Stimulated activated effector memory CD8-positive, alpha-beta T cell treated with anti-CD3 and anti-CD28 coated beads, Interleukin-12 subunit alpha, Interleukin-12 subunit beta, amount 100 ng/mL, for 72 hours (primary cell): ENCODE measurements around the gene SLC11A1.

ENCODE experiments used
- ATAC-seq: fragments of 150-1000 bp; cut with Tn5 transposase; 2 replicates; pipeline ENCODE4 v1.10.0; 2021
- DNase-seq, 2 donors: peaks; one replicate each; pipeline ENCODE4 v3.0.0; 2021 to 2022; ENCODE audit warnings: low spot score in 2 of 2
- H3K27ac Mint-ChIP-seq: one replicate; pipeline ENCODE4 v1.8.0; 2022; ENCODE audit warnings: mild to moderate bottlenecking, mixed read lengths
- H3K36me3 Mint-ChIP-seq: one replicate; pipeline ENCODE4 v1.8.0; 2022; ENCODE audit warnings: mild to moderate bottlenecking, mixed read lengths
- H3K4me1 Mint-ChIP-seq: one replicate; pipeline ENCODE4 v1.8.0; 2022; ENCODE audit warnings: mixed read lengths
- H3K4me3 Mint-ChIP-seq: one replicate; pipeline ENCODE4 v1.8.0; 2022; ENCODE audit warnings: mild to moderate bottlenecking, mixed read lengths
- H3K9me3 Mint-ChIP-seq: one replicate; pipeline ENCODE4 v1.8.0; 2022; ENCODE audit warnings: mixed read lengths

Gene SLC11A1

DNA sequence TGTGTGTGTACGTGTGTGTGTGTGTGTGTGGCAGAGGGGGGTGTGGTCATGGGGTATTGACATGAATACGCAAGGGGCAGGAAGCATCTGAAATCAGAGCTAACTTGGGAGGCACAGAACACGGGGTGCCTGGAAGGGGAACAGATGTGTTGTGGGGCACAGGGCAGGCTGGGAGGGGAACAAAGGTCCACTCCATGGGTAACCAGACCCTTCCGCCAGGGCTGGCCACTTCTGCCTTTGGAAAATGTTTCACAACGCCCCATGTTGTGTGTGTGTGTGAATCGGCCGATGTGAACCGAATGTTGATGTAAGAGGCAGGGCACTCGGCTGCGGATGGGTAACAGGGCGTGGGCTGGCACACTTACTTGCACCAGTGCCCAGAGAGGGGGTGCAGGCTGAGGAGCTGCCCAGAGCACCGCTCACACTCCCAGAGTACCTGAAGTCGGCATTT lies at the start of gene SLC11A1:
SLC11A1 (plus strand) TSS at position 358 of the 451 bp plus-strand sequence. CDS start 96 bp downstream, outside the sequence.
- Mint-ChIP-seq H3K4me1 (peaks cover 7% of the 10 kb centered on the region), H3K36me3 (no peaks in the 10 kb centered on the region), H3K9me3 (no peaks in the 10 kb centered on the region), H3K27ac (no peak within 1 kb of the TSS), H3K4me3 (no peak within 1 kb of the TSS)
- no peak for DNase-seq
- ATAC-seq = peak; percentile 15

- Mint-ChIP-seq H3K4me1 (peaks cover 14% of the 10 kb centered on the region), H3K36me3 (no peaks in the 10 kb centered on the region), H3K4me3 (peak overlapping the region; percentile 39), H3K9me3 (no peaks in the 10 kb centered on the region), H3K27ac (peak overlapping the region; percentile 82)
- ATAC-seq (no peak), DNase-seq (no peak)
Measured at GRCh38 chr2:218332288-218332687, 49.8 kb upstream of the SLC11A1 start.

DNA sequence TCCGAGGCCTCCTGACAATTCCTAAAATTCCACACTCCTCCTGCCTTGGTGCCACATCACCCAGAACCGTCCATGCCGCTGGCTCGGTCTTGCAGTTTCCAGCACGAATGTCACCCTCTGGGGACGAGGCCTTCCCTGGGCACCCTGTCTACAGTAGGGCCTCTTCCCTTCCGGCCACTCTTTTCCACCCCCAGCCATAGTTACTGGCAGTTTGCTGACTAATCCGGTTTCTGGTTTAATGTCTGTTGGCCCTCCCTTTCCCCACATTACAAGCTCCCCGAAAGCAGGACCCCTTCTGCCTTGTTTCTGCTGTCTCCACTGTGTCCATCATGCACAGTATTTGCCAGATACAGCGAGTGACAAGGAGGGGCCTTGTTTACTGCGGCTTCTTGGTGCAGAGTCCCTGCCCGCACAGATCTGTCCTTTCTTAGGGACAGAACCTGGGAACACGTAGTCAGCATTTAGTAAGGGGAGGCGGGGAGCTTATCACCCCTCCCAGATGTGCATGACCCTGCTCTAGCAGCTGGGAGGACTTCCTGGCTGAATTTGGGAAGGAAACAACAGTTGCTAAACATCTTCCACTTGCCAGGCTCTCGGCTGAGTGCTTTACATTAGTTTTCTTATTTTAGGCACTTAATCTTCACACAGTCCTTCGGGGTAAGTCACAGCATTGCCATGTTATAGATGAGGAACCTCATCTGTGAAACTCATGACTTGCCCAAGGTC lies 49.0 kb upstream of the SLC11A1 start:
- peak overlapping the region; percentile 82 for H3K27ac Mint-ChIP-seq
- no peaks in the 10 kb centered on the region for H3K9me3 Mint-ChIP-seq
- peak; percentile 52 for ATAC-seq
- no peak for DNase-seq
- H3K4me1 Mint-ChIP-seq = peaks cover 14% of the 10 kb centered on the region
- H3K36me3 Mint-ChIP-seq = no peaks in the 10 kb centered on the region
- H3K4me3 Mint-ChIP-seq = peak overlapping the region; percentile 39

GRCh38 chr2:218334531-218334930 lies 47.5 kb upstream of the SLC11A1 start:
- Mint-ChIP-seq H3K4me3 (no peak overlapping the region), H3K4me1 (peaks cover 14% of the 10 kb centered on the region), H3K9me3 (no peaks in the 10 kb centered on the region), H3K36me3 (no peaks in the 10 kb centered on the region), H3K27ac (no peak overlapping the region)
- no peak for ATAC-seq
- DNase-seq = no peak

GRCh38 chr2:218340656-218341055 lies 41.4 kb upstream of the SLC11A1 start:
- no peak for DNase-seq
- H3K4me3 Mint-ChIP-seq = no peak overlapping the region
- no peaks in the 10 kb centered on the region for H3K9me3 Mint-ChIP-seq
- H3K27ac Mint-ChIP-seq = peak overlapping the region; percentile 13
- no peak for ATAC-seq
- peaks cover under 1% of the 10 kb centered on the region for H3K36me3 Mint-ChIP-seq
- no peaks in the 10 kb centered on the region for H3K4me1 Mint-ChIP-seq

- Mint-ChIP-seq H3K27ac (no peak overlapping the region), H3K4me3 (no peak overlapping the region), H3K36me3 (peaks cover 5% of the 10 kb centered on the region), H3K9me3 (no peaks in the 10 kb centered on the region), H3K4me1 (no peaks in the 10 kb centered on the region)
- ATAC-seq (no peak), DNase-seq (no peak)
Measured at GRCh38 chr2:218341381-218341780, 40.7 kb upstream of the SLC11A1 start.

- ATAC-seq = no peak
- Mint-ChIP-seq H3K9me3 (no peaks in the 10 kb centered on the region), H3K27ac (no peak overlapping the region), H3K36me3 (peaks cover 5% of the 10 kb centered on the region), H3K4me1 (no peaks in the 10 kb centered on the region), H3K4me3 (no peak overlapping the region)
- DNase-seq = no peak
Measured at GRCh38 chr2:218342837-218343236, 39.2 kb upstream of the SLC11A1 start.

DNA sequence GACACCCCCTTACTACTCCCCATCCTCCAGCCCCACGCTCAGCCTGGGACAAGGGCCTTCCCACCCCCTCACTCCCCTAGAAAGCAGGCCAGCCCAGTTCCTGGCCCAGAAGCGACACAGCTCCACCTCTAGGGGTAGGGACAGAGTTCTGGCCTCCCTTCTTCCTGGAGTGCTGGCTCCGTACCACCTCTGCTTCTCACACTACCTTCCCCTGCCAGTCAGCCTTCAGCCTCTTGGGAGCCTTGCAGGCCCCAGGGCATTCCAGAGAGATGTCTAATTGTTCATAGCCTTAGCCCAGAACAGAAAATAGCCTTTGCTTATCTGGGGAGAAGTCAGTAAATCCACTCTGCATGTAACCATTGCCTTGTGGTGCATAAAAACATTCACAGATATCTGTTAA lies 38.5 kb upstream of the SLC11A1 start:
- ATAC-seq (no peak), DNase-seq (no peak)
- Mint-ChIP-seq H3K36me3 (peaks cover 5% of the 10 kb centered on the region), H3K27ac (peak overlapping the region; percentile 49), H3K4me1 (no peaks in the 10 kb centered on the region), H3K9me3 (no peaks in the 10 kb centered on the region), H3K4me3 (no peak overlapping the region)

- Mint-ChIP-seq H3K27ac (peak overlapping the region; percentile 49), H3K36me3 (peaks cover 5% of the 10 kb centered on the region), H3K9me3 (no peaks in the 10 kb centered on the region), H3K4me1 (no peaks in the 10 kb centered on the region), H3K4me3 (no peak overlapping the region)
- DNase-seq (no peak), ATAC-seq (peak; percentile 37)
Measured at GRCh38 chr2:218344090-218344754, 37.9 kb upstream of the SLC11A1 start.

DNA sequence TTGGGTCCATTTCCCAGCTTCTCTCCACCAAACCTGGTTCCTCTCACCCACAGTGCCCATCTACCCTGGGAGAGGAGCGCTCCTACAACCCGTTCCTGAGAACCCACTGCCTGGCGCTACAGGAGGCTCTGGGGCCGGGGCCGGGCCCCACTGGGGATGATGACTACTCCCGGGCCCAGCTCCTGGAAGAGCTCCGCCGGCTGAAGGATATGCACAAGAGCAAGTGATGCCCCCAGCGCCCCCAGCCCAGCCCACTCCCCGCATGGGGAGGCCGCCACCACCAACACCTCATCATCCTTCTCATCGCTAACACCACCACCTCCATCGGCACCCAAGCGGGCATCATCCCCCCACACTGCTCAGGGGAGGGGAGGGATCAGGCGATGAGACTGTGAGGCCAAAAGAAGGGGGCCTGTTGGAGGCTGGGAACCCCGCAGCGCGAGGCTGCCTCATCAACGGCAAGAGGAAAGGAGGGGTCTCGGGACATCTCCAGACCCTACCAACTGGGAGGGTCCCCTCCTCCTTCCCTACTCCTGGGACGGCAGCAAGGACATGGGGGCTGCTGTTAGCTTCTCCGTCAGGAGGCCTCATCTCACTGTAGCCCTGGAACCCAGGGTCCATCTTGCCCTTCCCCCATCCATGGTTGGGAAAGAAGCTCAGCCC lies 37.2 kb upstream of the SLC11A1 start:
- Mint-ChIP-seq H3K4me1 (no peaks in the 10 kb centered on the region), H3K36me3 (peaks cover 5% of the 10 kb centered on the region), H3K27ac (no peak overlapping the region), H3K9me3 (no peaks in the 10 kb centered on the region), H3K4me3 (no peak overlapping the region)
- DNase-seq (no peak), ATAC-seq (no peak)

DNA sequence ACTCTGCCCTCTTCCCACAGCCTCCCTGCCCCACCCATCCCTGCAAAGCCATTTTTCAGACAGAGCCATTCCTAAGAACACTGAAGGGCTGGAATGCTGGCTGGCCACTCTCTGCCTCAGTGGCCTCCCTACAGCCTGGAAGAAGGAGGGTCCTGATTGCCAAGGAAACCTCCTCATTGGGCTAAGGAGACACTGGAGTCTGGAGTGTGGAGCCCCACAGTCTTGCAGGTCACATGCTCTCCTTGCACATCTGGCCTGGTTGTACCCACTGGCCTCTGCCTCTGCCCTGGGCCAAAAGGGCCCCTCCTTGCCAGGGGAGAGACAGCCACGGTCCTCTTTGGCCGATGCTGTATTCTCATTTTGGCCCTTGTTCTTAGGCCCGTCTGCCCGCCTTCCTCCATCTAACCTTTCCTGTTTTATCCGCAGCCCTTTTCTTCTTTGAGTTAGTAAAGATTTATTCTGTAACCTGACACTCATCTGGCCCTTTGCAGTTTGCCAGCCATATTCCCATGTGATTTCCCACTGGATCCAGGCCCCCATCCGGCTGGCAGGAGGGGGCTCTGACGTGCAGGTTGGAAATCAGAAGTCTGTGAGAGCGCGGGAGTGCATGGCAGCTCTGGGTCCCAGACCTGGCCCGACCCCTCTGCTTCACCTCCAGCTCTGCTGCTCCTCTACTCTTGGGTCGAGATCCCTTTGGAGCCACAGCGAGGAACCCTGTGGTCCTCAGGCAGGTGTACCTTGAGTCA lies 36.4 kb upstream of the SLC11A1 start:
- ATAC-seq (no peak), DNase-seq (no peak)
- Mint-ChIP-seq H3K4me3 (no peak overlapping the region), H3K4me1 (no peaks in the 10 kb centered on the region), H3K9me3 (no peaks in the 10 kb centered on the region), H3K27ac (peak overlapping the region; percentile 83), H3K36me3 (peaks cover 5% of the 10 kb centered on the region)

- Mint-ChIP-seq H3K36me3 (peaks cover 5% of the 10 kb centered on the region), H3K27ac (no peak overlapping the region), H3K9me3 (peaks cover 4% of the 10 kb centered on the region), H3K4me1 (no peaks in the 10 kb centered on the region), H3K4me3 (no peak overlapping the region)
- no peak for ATAC-seq
- no peak for DNase-seq
Measured at GRCh38 chr2:218347172-218347571, 34.9 kb upstream of the SLC11A1 start.

DNA sequence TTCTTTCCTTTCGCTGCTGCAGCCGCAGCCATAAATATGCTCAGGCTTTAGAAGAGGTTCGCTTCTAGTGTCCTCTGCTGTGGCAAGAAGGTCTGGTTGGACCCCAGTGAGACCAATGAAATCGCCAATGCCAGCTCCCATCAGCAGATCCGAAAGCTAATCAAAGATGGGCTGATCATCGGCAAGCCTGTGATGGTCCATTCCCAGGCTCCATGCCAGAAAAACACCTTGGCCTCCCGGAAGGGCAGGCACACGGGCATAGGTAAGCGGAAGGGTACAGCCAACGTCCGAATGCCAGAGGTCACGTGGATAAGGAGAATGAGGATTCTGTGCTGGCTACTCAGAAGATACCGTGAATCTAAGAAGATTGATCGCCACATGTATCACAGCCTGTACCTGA lies 28.0 kb upstream of the SLC11A1 start:
- no peak for ATAC-seq
- Mint-ChIP-seq H3K27ac (no peak overlapping the region), H3K9me3 (peaks cover 6% of the 10 kb centered on the region), H3K4me1 (no peaks in the 10 kb centered on the region), H3K4me3 (no peak overlapping the region), H3K36me3 (no peaks in the 10 kb centered on the region)
- DNase-seq = no peak

GRCh38 chr2:218354850-218355443 lies 27.1 kb upstream of the SLC11A1 start:
- ATAC-seq = no peak
- H3K9me3 Mint-ChIP-seq = peaks cover 6% of the 10 kb centered on the region
- DNase-seq = no peak

More at GRCh38 chr2:218354850-218355443, 27.1 kb upstream of the SLC11A1 start:
- Mint-ChIP-seq H3K36me3 (no peaks in the 10 kb centered on the region), H3K4me1 (no peaks in the 10 kb centered on the region), H3K27ac (no peak overlapping the region), H3K4me3 (no peak overlapping the region)
